Astrocyte of the spinal cord (primary cell): Measurements from ENCODE around the gene EPHA3.

Experiments
- DNase-seq: peaks from one replicate; pipeline ENCODE4 v3.0.0; 2011; ENCODE audit warnings: low read depth, low spot score
- H3K4me3 ChIP-seq: 2 replicates; pipeline ENCODE4 v1.5.1; 2011; ENCODE audit warnings: low read depth, mild to moderate bottlenecking, low read length, moderate library complexity
- in situ Hi-C: cut with HindIII; loops from 2 replicates; pipeline ENCODE4 v1.10.0; 2017; ENCODE audit warnings: low sequenced_read_pairs
- TF ChIP-seq, protein P1 (sequence below): IDR thresholded peaks from 2 replicates; pipeline ENCODE4 v1.5.1; 2012; ENCODE audit warnings: low read depth, mild to moderate bottlenecking, low read length, inconsistent platforms

Gene EPHA3

DNA sequence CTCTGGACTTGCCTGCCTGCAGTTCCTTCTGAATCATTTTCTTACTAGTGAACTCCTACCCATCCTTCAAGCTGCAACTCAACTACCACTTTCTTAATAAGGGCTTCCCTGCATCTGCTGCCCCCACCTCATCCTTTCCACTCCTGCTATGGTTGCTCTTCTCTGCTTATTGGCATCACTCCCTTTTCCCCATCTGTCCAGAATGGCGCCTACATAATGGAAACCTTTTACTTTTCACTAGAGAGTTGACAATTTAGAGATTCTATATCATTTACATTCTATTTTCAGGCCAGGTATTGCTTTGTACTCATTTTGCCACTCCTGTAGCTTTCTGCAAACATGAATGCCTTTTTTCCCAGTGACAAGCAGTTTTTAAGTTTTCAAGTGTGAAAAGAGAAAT lies 1.9 kb upstream of the EPHA3 start:
- TF ChIP-seq, protein P1, sequence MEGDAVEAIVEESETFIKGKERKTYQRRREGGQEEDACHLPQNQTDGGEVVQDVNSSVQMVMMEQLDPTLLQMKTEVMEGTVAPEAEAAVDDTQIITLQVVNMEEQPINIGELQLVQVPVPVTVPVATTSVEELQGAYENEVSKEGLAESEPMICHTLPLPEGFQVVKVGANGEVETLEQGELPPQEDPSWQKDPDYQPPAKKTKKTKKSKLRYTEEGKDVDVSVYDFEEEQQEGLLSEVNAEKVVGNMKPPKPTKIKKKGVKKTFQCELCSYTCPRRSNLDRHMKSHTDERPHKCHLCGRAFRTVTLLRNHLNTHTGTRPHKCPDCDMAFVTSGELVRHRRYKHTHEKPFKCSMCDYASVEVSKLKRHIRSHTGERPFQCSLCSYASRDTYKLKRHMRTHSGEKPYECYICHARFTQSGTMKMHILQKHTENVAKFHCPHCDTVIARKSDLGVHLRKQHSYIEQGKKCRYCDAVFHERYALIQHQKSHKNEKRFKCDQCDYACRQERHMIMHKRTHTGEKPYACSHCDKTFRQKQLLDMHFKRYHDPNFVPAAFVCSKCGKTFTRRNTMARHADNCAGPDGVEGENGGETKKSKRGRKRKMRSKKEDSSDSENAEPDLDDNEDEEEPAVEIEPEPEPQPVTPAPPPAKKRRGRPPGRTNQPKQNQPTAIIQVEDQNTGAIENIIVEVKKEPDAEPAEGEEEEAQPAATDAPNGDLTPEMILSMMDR: no peak
- in situ Hi-C loops: no loop called here
- no peak overlapping the region for H3K4me3 ChIP-seq
- DNase-seq: no peak

DNA sequence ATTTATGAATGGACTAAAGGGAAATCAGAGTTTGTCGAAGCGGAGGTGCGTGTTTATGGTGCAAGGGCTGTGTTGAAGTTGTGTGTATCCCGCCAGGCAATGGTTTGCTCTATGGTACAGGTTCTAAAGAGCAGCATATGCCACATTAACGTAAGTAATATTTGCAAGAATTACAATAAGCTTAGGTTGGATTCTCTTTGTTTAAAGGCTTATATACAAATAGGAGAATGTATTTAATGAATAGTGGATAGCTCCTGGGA lies 800 bp downstream of the EPHA3 start:
- no peak for DNase-seq
- in situ Hi-C loops: no loop called here
- TF ChIP-seq, protein P1: no peak
- H3K4me3 ChIP-seq: peak overlapping the region; percentile 63

DNA sequence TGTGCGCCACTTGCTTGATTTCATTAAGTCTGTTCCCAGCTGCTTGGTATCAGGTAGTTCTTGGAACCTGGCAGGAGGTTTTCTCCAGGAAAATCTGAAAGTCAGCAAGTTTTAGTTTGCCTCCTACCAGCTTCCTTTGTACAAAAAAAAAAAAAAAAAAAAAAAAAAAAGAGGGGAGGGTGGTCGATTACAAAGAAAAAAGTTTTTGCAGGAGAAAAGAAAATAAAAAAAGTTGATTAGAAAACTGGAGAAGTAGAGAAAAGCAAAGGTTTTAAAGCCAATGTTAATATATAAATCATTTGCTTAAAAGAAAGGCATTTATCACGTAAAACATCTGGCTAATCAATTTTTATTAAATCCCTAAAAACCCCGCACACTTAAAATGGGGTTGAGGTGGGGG lies 5.9 kb downstream of the EPHA3 start:
- in situ Hi-C loops: no loop called here
- H3K4me3 ChIP-seq: no peak overlapping the region
- TF ChIP-seq, protein P1: no peak
- DNase-seq: no peak

DNA sequence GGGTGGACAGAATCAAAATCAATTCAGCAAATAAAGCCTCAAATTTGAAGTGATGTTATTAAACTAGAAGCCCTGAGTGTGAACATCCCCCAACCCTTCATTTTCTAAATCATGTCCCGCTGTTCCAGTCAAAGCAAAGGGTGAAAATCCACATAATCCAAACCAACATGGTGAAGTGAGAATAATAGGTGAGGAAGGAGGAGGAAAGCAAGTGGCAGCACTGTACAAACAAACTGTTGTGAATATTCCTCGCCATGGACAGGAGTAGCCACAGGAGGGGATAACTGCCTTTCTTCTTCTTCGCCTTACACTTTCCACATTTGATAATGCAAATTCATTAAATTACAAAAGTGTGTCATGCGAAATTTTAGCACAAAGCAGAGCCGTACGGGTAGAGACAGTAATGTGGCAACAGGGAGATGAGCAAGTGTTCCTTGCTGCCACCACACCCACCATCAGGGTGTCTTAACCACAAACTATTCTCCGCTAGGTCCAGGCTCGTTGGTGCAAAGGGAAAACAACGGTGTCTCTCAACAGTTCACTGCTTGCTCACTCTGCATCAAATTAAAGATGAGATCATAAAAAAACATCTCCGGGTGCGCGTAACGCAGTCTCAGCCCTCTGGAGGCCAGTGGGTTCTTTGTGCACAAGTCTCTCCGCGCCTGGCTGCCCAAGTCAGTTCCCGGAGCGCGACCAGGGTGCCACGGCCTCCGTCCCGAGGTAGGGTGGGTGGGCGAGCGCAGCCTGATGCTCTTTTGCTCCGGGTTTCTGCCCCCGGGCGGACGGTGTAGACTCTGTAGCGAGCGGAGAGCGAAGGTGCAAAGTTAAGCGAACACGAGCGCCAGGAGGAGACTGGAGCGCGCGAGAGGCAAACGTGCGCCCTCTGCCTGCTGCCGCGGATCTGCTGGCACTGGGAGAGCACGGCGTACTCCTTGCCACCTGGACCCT lies 6.7 kb downstream of the EPHA3 start:
- peak; percentile 74 for DNase-seq
- in situ Hi-C loops: no loop called here
- peak overlapping the region; percentile 48 for H3K4me3 ChIP-seq
- TF ChIP-seq, protein P1: peak; percentile 91

DNA sequence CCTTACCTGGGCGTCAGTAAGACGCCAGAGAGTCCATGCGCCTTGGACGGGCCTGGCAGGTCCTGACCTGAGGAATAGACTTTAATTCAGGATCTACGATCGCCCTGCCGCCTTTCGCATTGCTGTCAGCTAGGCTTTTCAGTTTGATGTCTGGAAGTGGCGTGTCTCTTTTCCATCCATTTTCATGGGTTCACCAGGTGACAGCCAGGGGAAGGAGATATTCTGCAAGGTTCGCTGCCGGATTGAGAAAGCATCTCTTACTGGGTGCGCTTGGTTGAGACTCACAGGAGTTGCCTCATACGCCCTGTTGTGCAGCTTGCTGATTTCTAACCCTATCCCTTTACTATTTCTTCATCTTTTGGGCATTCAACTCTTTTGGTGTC lies 7.4 kb downstream of the EPHA3 start:
- no peak for DNase-seq
- peak overlapping the region; percentile 48 for H3K4me3 ChIP-seq
- TF ChIP-seq, protein P1: no peak
- in situ Hi-C loops: no loop called here

DNA sequence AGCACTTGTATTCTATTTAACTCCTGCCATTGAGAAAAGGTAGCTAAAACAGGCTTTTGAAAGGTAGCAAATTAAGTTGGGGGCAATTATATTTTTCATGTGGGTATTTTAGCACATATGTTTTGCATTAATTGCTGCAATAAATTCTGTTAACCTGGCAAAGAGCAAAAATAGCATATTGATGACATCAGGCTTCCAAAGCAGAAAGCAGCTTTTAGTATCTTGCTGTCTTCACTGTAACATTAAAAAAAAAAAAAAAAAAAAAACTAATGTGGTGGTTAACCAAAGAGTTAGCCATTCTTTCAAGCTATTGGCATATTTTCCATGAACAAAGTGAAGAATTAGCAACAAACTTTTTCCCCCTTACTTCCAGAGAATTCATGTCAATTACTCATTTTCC lies 9.1 kb downstream of the EPHA3 start:
- DNase-seq: peak; percentile 48
- TF ChIP-seq, protein P1: no peak
- in situ Hi-C loops: no loop called here
- H3K4me3 ChIP-seq: no peak overlapping the region

DNA sequence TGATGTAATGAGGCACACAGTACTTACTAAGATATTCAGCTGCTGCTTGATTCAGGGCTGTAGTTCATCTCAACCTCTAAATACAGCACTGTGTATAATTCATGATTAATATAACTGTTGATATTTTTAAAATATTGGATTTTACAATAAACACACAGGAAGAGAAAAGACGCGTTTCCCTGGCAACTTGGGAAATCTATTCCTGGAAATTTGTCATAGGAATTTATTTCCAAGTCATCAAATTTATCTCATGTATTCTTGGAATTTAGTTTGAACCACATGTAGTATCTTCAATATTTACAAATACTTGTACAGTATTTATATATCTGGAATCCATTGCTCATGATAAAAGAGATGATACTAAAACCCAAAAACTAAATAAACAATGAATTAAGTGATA lies 30.6 kb downstream of the EPHA3 start:
- TF ChIP-seq, protein P1: no peak
- DNase-seq: no peak
- H3K4me3 ChIP-seq: no peak overlapping the region
- in situ Hi-C loops: no loop called here
